HG03095 (cell line): ENCODE results near the gene PRDX1.
"Not testable (repeated sequence)": the region's sequence is repeated elsewhere in the genome, so short reads cannot be mapped to it uniquely, and the experiment has no call there.

Experiments used
- ATAC-seq: cut with Tn5 transposase; IDR thresholded peaks from one replicate; pipeline ENCODE4 v1.9.1; 2021; ENCODE audit warnings: moderate library complexity; ENCODE audit not compliant: unreplicated experiment

Gene PRDX1

DNA sequence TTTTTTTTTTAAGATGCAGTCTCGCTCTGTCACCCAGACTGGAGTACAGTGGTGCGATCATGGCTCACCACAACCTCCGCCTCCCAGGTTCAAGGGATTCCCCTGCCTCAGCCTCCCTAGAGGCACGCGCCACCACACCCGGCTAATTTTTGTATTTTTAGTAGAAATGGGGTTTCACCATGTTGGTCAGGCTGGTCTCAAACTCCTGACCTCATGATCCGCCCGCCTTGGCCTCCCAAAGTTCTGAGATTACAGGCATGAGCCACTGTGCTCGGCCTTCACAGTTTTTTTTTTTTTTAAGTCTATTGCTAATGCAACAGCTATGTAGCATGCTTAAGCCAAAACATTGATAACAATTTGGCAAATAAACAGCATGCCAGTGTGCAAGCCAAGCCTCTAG lies 54.3 kb downstream of the PRDX1 start:
- not testable (repeated sequence) for ATAC-seq

GRCh38 chr1:45465277-45465676 lies 56.4 kb downstream of the PRDX1 start:
- ATAC-seq = no peak
